ENCODE data around the gene METTL4. TPM values are rescaled to one million over a fixed set of nuclear protein-coding genes. Genes with fewer than 3 reads are reported as not detected.

The METTL4 gene
- total RNA-seq, 1 donor from 2014 or later = 11.5 TPM

- DNase-seq = no peak
- Histone ChIP-seq H3K27ac (no peak overlapping the region), H3K4me1 (no peaks in the 10 kb centered on the region), H3K36me3 (no peaks in the 10 kb centered on the region), H3K9me3 (no peaks in the 10 kb centered on the region), H3K4me3 (no peak overlapping the region), H3K27me3 (ENCODE audit: low read depth) (no peaks in the 10 kb centered on the region)
- intact Hi-C loops (cut with DNase I) = no loop called here
- ATAC-seq = no peak
- TF ChIP-seq CTCF (IDR thresholded peaks at IDR 0.05) = no peak
Observed at GRCh38 chr18:2589345-2590068, 18.2 kb upstream of the METTL4 start.

GRCh38 chr18:2588666-2589344 lies 17.5 kb upstream of the METTL4 start:
- no peak for TF ChIP-seq CTCF (IDR thresholded peaks at IDR 0.05)
- H3K4me1 ChIP-seq = no peaks in the 10 kb centered on the region
- no peak overlapping the region for H3K4me3 ChIP-seq
- H3K27me3 ChIP-seq (ENCODE audit: low read depth) = no peaks in the 10 kb centered on the region
- intact Hi-C loops (cut with DNase I) = no loop called here
- DNase-seq (no peak), ATAC-seq (no peak)
- H3K27ac ChIP-seq = no peak overlapping the region
- no peaks in the 10 kb centered on the region for H3K36me3 ChIP-seq
- H3K9me3 ChIP-seq = no peaks in the 10 kb centered on the region

GRCh38 chr18:2587788-2588187 lies 16.5 kb upstream of the METTL4 start:
- ATAC-seq (no peak), DNase-seq (no peak)
- intact Hi-C loops (cut with DNase I) = no loop called here
- Histone ChIP-seq H3K9me3 (no peaks in the 10 kb centered on the region), H3K4me1 (no peaks in the 10 kb centered on the region), H3K27ac (no peak overlapping the region), H3K4me3 (no peak overlapping the region), H3K36me3 (no peaks in the 10 kb centered on the region), H3K27me3 (ENCODE audit: low read depth) (no peaks in the 10 kb centered on the region)
- TF ChIP-seq CTCF (IDR thresholded peaks at IDR 0.05) = no peak

- no peak for TF ChIP-seq CTCF (IDR thresholded peaks at IDR 0.05)
- H3K27ac ChIP-seq = no peak overlapping the region
- H3K4me1 ChIP-seq = peaks cover 15% of the 10 kb centered on the region
- H3K9me3 ChIP-seq = no peaks in the 10 kb centered on the region
- no peak overlapping the region for H3K4me3 ChIP-seq
- no peaks in the 10 kb centered on the region for H3K27me3 ChIP-seq (ENCODE audit: low read depth)
- intact Hi-C loops (cut with DNase I) = no loop called here
- H3K36me3 ChIP-seq = no peaks in the 10 kb centered on the region
- DNase-seq = no peak
- no peak for ATAC-seq
Observed at GRCh38 chr18:2573408-2573807, 2.1 kb upstream of the METTL4 start.

GRCh38 chr18:2572892-2573291 lies 1.6 kb upstream of the METTL4 start:
- TF ChIP-seq CTCF (IDR thresholded peaks at IDR 0.05) = no peak
- Histone ChIP-seq H3K27ac (no peak overlapping the region), H3K27me3 (ENCODE audit: low read depth) (no peaks in the 10 kb centered on the region), H3K4me1 (peaks cover 15% of the 10 kb centered on the region), H3K9me3 (no peaks in the 10 kb centered on the region), H3K36me3 (no peaks in the 10 kb centered on the region), H3K4me3 (no peak overlapping the region)
- DNase-seq (no peak), ATAC-seq (no peak)
- intact Hi-C loops (cut with DNase I) = no loop called here
